GM12891 (cell line): ENCODE results near the gene ENOX1.

Source experiments
- POLR2A ChIP-seq: IDR thresholded peaks from 2 replicates; pipeline ENCODE4 v1.6.1; 2011; ENCODE audit warnings: low read depth, low read length, control low read depth
- POLR2AphosphoS5 ChIP-seq: IDR thresholded peaks from 2 replicates; pipeline ENCODE4 v1.6.1; 2011; ENCODE audit warnings: low read depth, low read length, control low read depth
- SPI1 ChIP-seq: IDR thresholded peaks from 2 replicates; pipeline ENCODE4 v1.6.1; 2011; ENCODE audit warnings: low read depth, low read length, control low read depth
- TAF1 ChIP-seq: IDR thresholded peaks from 2 replicates; pipeline ENCODE4 v1.6.1; 2011; ENCODE audit warnings: low read depth, low read length, control low read depth

DNA sequence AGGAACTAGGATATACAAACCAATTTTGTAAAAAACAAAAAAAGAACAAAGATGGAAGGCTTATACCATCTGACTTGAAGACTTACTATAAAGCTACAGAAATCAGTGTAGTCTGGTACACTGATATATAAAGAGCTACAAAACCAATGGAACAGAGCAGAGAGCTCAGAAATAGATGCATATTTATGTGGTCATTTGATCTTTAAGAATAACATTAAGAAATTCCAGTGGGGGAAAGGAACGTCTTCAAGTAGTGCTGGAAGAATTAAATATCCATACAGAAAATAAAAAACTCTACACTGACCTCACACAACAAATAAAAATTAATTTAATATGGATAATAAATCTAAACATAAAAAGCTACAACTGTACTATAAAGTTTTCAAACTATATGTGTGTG, 317.0 kb downstream of the ENOX1 start:
- TF ChIP-seq TAF1 (no peak), POLR2A (no peak), POLR2AphosphoS5 (no peak), SPI1 (no peak)
